ENCODE data around the gene MEIS3.

DNA sequence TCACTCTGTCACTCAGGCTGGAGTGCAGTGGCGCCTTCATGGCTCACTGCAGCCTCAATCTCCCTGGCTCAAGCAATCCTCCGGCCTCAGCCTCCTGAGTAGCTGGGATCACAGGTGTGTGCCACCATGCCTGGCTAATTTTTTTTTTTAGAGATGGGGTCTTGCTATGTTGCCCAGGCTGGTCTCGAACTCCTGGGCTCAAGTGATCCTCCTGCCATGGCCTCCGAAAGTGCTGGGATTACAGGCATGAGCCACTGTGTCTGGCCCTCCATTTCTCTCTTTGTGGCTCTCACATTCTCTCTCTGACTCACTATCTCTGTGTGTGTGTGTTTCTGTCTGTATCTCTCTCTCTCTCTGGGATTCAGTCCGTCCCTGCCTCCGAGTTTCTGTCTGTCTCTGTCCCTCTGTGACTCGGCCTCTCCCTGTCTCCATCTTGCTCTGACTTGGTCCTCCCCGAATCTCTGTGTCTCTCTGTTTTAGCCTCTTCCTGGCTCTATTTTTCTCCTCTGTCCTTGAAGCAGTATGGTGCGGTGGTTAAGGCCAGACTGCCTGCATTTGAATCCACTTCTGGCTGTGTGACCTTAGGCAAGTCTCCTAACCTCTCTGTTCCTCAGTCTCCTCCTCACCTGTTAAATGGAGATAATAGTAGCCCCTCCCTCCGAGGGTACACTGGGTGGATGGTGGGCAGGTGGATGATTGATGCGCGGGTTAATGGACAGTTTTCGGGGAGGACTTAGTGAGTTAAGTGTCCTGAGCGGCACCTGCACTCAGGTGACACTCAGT is 11.0 kb downstream of the MEIS3 start:
- TF ChIP-seq, protein P1, sequence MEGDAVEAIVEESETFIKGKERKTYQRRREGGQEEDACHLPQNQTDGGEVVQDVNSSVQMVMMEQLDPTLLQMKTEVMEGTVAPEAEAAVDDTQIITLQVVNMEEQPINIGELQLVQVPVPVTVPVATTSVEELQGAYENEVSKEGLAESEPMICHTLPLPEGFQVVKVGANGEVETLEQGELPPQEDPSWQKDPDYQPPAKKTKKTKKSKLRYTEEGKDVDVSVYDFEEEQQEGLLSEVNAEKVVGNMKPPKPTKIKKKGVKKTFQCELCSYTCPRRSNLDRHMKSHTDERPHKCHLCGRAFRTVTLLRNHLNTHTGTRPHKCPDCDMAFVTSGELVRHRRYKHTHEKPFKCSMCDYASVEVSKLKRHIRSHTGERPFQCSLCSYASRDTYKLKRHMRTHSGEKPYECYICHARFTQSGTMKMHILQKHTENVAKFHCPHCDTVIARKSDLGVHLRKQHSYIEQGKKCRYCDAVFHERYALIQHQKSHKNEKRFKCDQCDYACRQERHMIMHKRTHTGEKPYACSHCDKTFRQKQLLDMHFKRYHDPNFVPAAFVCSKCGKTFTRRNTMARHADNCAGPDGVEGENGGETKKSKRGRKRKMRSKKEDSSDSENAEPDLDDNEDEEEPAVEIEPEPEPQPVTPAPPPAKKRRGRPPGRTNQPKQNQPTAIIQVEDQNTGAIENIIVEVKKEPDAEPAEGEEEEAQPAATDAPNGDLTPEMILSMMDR (IDR thresholded peaks at IDR 0.05), result no peak
- TF ChIP-seq EZH2 (IDR thresholded peaks at IDR 0.05), result no peak
- TF ChIP-seq EZH2phosphoT487 (IDR thresholded peaks at IDR 0.05), result no peak

All from neural progenitor cell (in vitro differentiated cells).